Measurements from ENCODE around the gene ARHGAP25.

Gene ARHGAP25

GRCh38 chr2:68853035-68853434, 118.4 kb downstream of the ARHGAP25 start:
- Histone ChIP-seq H3K9me3 (ENCODE audit: control insufficient read depth in 5 of 5, low read length in 5 of 5) (no peaks in the 10 kb centered on the region), H3K9ac (ENCODE audit: low read length in 5 of 5) (no peak overlapping the region), H3K4me3 (ENCODE audit: low read depth in 1 of 5, low read length in 5 of 5) (no peak overlapping the region), H3K27ac (ENCODE audit: low read depth, low read length) (no peak overlapping the region), H3K27me3 (ENCODE audit: control insufficient read depth in 5 of 5, insufficient read depth in 4 of 5, low read length in 5 of 5) (peaks cover 0 to 2% (median 0%) of the 10 kb centered on the region in 5 donors), H3K36me3 (ENCODE audit: control insufficient read depth in 5 of 5, insufficient read depth in 5 of 5, low read length in 5 of 5) (no peaks in the 10 kb centered on the region), H3K4me1 (ENCODE audit: control insufficient read depth in 5 of 5, insufficient read depth in 5 of 5, low read length in 5 of 5) (no peaks in the 10 kb centered on the region)

- Histone ChIP-seq H3K9ac (ENCODE audit: low read length in 5 of 5) (no peak overlapping the region), H3K27me3 (ENCODE audit: control insufficient read depth in 5 of 5, insufficient read depth in 4 of 5, low read length in 5 of 5) (peaks cover 0 to 2% (median 0%) of the 10 kb centered on the region in 5 donors), H3K27ac (ENCODE audit: low read depth, low read length) (no peak overlapping the region), H3K4me1 (ENCODE audit: control insufficient read depth in 5 of 5, insufficient read depth in 5 of 5, low read length in 5 of 5) (no peaks in the 10 kb centered on the region), H3K9me3 (ENCODE audit: control insufficient read depth in 5 of 5, low read length in 5 of 5) (no peaks in the 10 kb centered on the region), H3K36me3 (ENCODE audit: control insufficient read depth in 5 of 5, insufficient read depth in 5 of 5, low read length in 5 of 5) (no peaks in the 10 kb centered on the region), H3K4me3 (ENCODE audit: low read depth in 1 of 5, low read length in 5 of 5) (no peak overlapping the region)
Observed at GRCh38 chr2:68853915-68854314, 119.3 kb downstream of the ARHGAP25 start.

GRCh38 chr2:68854476-68854875, 119.9 kb downstream of the ARHGAP25 start:
- Histone ChIP-seq H3K27ac (ENCODE audit: low read depth, low read length) (no peak overlapping the region), H3K9ac (ENCODE audit: low read length in 5 of 5) (no peak overlapping the region), H3K27me3 (ENCODE audit: control insufficient read depth in 5 of 5, insufficient read depth in 4 of 5, low read length in 5 of 5) (peaks cover 0 to 2% (median 0%) of the 10 kb centered on the region in 5 donors), H3K4me1 (ENCODE audit: control insufficient read depth in 5 of 5, insufficient read depth in 5 of 5, low read length in 5 of 5) (no peaks in the 10 kb centered on the region), H3K4me3 (ENCODE audit: low read depth in 1 of 5, low read length in 5 of 5) (no peak overlapping the region), H3K36me3 (ENCODE audit: control insufficient read depth in 5 of 5, insufficient read depth in 5 of 5, low read length in 5 of 5) (no peaks in the 10 kb centered on the region), H3K9me3 (ENCODE audit: control insufficient read depth in 5 of 5, low read length in 5 of 5) (no peaks in the 10 kb centered on the region)

- H3K4me1 ChIP-seq (ENCODE audit: control insufficient read depth in 5 of 5, insufficient read depth in 5 of 5, low read length in 5 of 5), result no peaks in the 10 kb centered on the region
- H3K27me3 ChIP-seq (ENCODE audit: control insufficient read depth in 5 of 5, insufficient read depth in 4 of 5, low read length in 5 of 5), result peaks cover 0 to 2% (median 0%) of the 10 kb centered on the region in 5 donors
- no peak overlapping the region for H3K4me3 ChIP-seq (ENCODE audit: low read depth in 1 of 5, low read length in 5 of 5)
- H3K9me3 ChIP-seq (ENCODE audit: control insufficient read depth in 5 of 5, low read length in 5 of 5), result no peaks in the 10 kb centered on the region
- H3K9ac ChIP-seq (ENCODE audit: low read length in 5 of 5), result no peak overlapping the region
- H3K36me3 ChIP-seq (ENCODE audit: control insufficient read depth in 5 of 5, insufficient read depth in 5 of 5, low read length in 5 of 5), result no peaks in the 10 kb centered on the region
- H3K27ac ChIP-seq (ENCODE audit: low read depth, low read length), result no peak overlapping the region
Observed at GRCh38 chr2:68855550-68855949, 120.9 kb downstream of the ARHGAP25 start.

- Histone ChIP-seq H3K9me3 (ENCODE audit: control insufficient read depth in 5 of 5, low read length in 5 of 5) (no peaks in the 10 kb centered on the region), H3K4me3 (ENCODE audit: low read depth in 1 of 5, low read length in 5 of 5) (no peak overlapping the region), H3K4me1 (ENCODE audit: control insufficient read depth in 5 of 5, insufficient read depth in 5 of 5, low read length in 5 of 5) (no peaks in the 10 kb centered on the region), H3K9ac (ENCODE audit: low read length in 5 of 5) (no peak overlapping the region), H3K36me3 (ENCODE audit: control insufficient read depth in 5 of 5, insufficient read depth in 5 of 5, low read length in 5 of 5) (no peaks in the 10 kb centered on the region), H3K27ac (ENCODE audit: low read depth, low read length) (no peak overlapping the region), H3K27me3 (ENCODE audit: control insufficient read depth in 5 of 5, insufficient read depth in 4 of 5, low read length in 5 of 5) (peaks cover 0 to 3% (median 0%) of the 10 kb centered on the region in 5 donors)
Observed at GRCh38 chr2:68857202-68857845, 122.7 kb downstream of the ARHGAP25 start.

- no peak overlapping the region for H3K27ac ChIP-seq (ENCODE audit: low read depth, low read length)
- peaks cover 0 to 5% (median 0%) of the 10 kb centered on the region in 5 donors for H3K27me3 ChIP-seq (ENCODE audit: control insufficient read depth in 5 of 5, insufficient read depth in 4 of 5, low read length in 5 of 5)
- no peak overlapping the region for H3K4me3 ChIP-seq (ENCODE audit: low read depth in 1 of 5, low read length in 5 of 5)
- no peaks in the 10 kb centered on the region for H3K4me1 ChIP-seq (ENCODE audit: control insufficient read depth in 5 of 5, insufficient read depth in 5 of 5, low read length in 5 of 5)
- H3K36me3 ChIP-seq (ENCODE audit: control insufficient read depth in 5 of 5, insufficient read depth in 5 of 5, low read length in 5 of 5), result no peaks in the 10 kb centered on the region
- H3K9me3 ChIP-seq (ENCODE audit: control insufficient read depth in 5 of 5, low read length in 5 of 5), result no peaks in the 10 kb centered on the region
- no peak overlapping the region for H3K9ac ChIP-seq (ENCODE audit: low read length in 5 of 5)
Observed at GRCh38 chr2:68857855-68858456, 123.3 kb downstream of the ARHGAP25 start.

GRCh38 chr2:68860111-68860510, 125.5 kb downstream of the ARHGAP25 start:
- Histone ChIP-seq H3K4me3 (ENCODE audit: low read depth in 1 of 5, low read length in 5 of 5) (no peak overlapping the region), H3K4me1 (ENCODE audit: control insufficient read depth in 5 of 5, insufficient read depth in 5 of 5, low read length in 5 of 5) (no peaks in the 10 kb centered on the region), H3K27ac (ENCODE audit: low read depth, low read length) (no peak overlapping the region), H3K9me3 (ENCODE audit: control insufficient read depth in 5 of 5, low read length in 5 of 5) (no peaks in the 10 kb centered on the region), H3K9ac (ENCODE audit: low read length in 5 of 5) (no peak overlapping the region), H3K27me3 (ENCODE audit: control insufficient read depth in 5 of 5, insufficient read depth in 4 of 5, low read length in 5 of 5) (peaks cover 0 to 6% (median 0%) of the 10 kb centered on the region in 5 donors), H3K36me3 (ENCODE audit: control insufficient read depth in 5 of 5, insufficient read depth in 5 of 5, low read length in 5 of 5) (no peaks in the 10 kb centered on the region)

GRCh38 chr2:68861330-68861729, 126.7 kb downstream of the ARHGAP25 start:
- Histone ChIP-seq H3K9me3 (ENCODE audit: control insufficient read depth in 5 of 5, low read length in 5 of 5) (no peaks in the 10 kb centered on the region), H3K27ac (ENCODE audit: low read depth, low read length) (no peak overlapping the region), H3K36me3 (ENCODE audit: control insufficient read depth in 5 of 5, insufficient read depth in 5 of 5, low read length in 5 of 5) (no peaks in the 10 kb centered on the region), H3K4me1 (ENCODE audit: control insufficient read depth in 5 of 5, insufficient read depth in 5 of 5, low read length in 5 of 5) (no peaks in the 10 kb centered on the region), H3K9ac (ENCODE audit: low read length in 5 of 5) (no peak overlapping the region), H3K4me3 (ENCODE audit: low read depth in 1 of 5, low read length in 5 of 5) (no peak overlapping the region), H3K27me3 (ENCODE audit: control insufficient read depth in 5 of 5, insufficient read depth in 4 of 5, low read length in 5 of 5) (peaks cover 0 to 6% (median 0%) of the 10 kb centered on the region in 5 donors)

GRCh38 chr2:68862889-68863288, 128.3 kb downstream of the ARHGAP25 start:
- Histone ChIP-seq H3K4me3 (ENCODE audit: low read depth in 1 of 5, low read length in 5 of 5) (no peak overlapping the region), H3K9me3 (ENCODE audit: control insufficient read depth in 5 of 5, low read length in 5 of 5) (no peaks in the 10 kb centered on the region), H3K9ac (ENCODE audit: low read length in 5 of 5) (no peak overlapping the region), H3K36me3 (ENCODE audit: control insufficient read depth in 5 of 5, insufficient read depth in 5 of 5, low read length in 5 of 5) (no peaks in the 10 kb centered on the region), H3K27ac (ENCODE audit: low read depth, low read length) (no peak overlapping the region), H3K4me1 (ENCODE audit: control insufficient read depth in 5 of 5, insufficient read depth in 5 of 5, low read length in 5 of 5) (no peaks in the 10 kb centered on the region), H3K27me3 (ENCODE audit: control insufficient read depth in 5 of 5, insufficient read depth in 4 of 5, low read length in 5 of 5) (peaks cover 0 to 6% (median 0%) of the 10 kb centered on the region in 5 donors)

GRCh38 chr2:68863996-68864395, 129.4 kb downstream of the ARHGAP25 start:
- no peak overlapping the region for H3K4me3 ChIP-seq (ENCODE audit: low read depth in 1 of 5, low read length in 5 of 5)
- peaks cover 0 to 6% (median 0%) of the 10 kb centered on the region in 5 donors for H3K27me3 ChIP-seq (ENCODE audit: control insufficient read depth in 5 of 5, insufficient read depth in 4 of 5, low read length in 5 of 5)
- no peaks in the 10 kb centered on the region for H3K36me3 ChIP-seq (ENCODE audit: control insufficient read depth in 5 of 5, insufficient read depth in 5 of 5, low read length in 5 of 5)
- no peak overlapping the region for H3K9ac ChIP-seq (ENCODE audit: low read length in 5 of 5)
- H3K9me3 ChIP-seq (ENCODE audit: control insufficient read depth in 5 of 5, low read length in 5 of 5), result no peaks in the 10 kb centered on the region
- no peak overlapping the region for H3K27ac ChIP-seq (ENCODE audit: low read depth, low read length)
- H3K4me1 ChIP-seq (ENCODE audit: control insufficient read depth in 5 of 5, insufficient read depth in 5 of 5, low read length in 5 of 5), result no peaks in the 10 kb centered on the region

Data from subcutaneous abdominal adipose tissue (tissue), 5 donors.